OCI-LY7 (cell line): Measurements from ENCODE around the gene TMEM272.

Experiments used
- CTCF ChIP-seq: fragments of 200-600 bp; sonication (generic); conservative IDR thresholded peaks from 2 replicates; pipeline ENCODE4 v1.5.1; 2014; ENCODE audit warnings: mild to moderate bottlenecking, antibody characterized with exemption, low read length, moderate library complexity, mixed read lengths
- EZH2phosphoT487 ChIP-seq: fragments of 200-600 bp; sonication (generic); IDR thresholded peaks from 2 replicates; pipeline ENCODE4 v1.6.1; 2018; ENCODE audit warnings: low read depth, borderline replicate concordance, mild to moderate bottlenecking, mixed run types, antibody characterized with exemption, low read length, moderate library complexity, mixed read lengths

GRCh38 chr13:51826606-51827005 lies 18.4 kb downstream of the TMEM272 start:
- TF ChIP-seq CTCF (no peak), EZH2phosphoT487 (no peak)
